Muscle of leg (tissue), 16 donors: ENCODE data around the gene MAP2K5. TPM values are rescaled to one million over a fixed set of nuclear protein-coding genes. Genes with fewer than 3 reads are reported as not detected.
A peak's percentile ranks its signal among the peaks of the same experiment; 100 is the strongest.

ENCODE experiments used
- DNase-seq: peaks from one replicate; pipeline ENCODE4 v3.0.0; 2013
- H3K27ac ChIP-seq: one replicate; pipeline ENCODE4 v1.5.1; 2013; ENCODE audit warnings: mild to moderate bottlenecking, low read length, control low read depth
- H3K27me3 ChIP-seq: one replicate; pipeline ENCODE4 v1.6.1; 2013; ENCODE audit warnings: low read length; ENCODE audit not compliant: control insufficient read depth, insufficient read depth
- H3K36me3 ChIP-seq: one replicate; pipeline ENCODE4 v1.6.1; 2013; ENCODE audit warnings: low read length; ENCODE audit not compliant: control insufficient read depth, insufficient read depth
- H3K4me1 ChIP-seq: one replicate; pipeline ENCODE4 v1.6.1; 2013; ENCODE audit warnings: low read length; ENCODE audit not compliant: control insufficient read depth, insufficient read depth
- H3K4me3 ChIP-seq: one replicate; pipeline ENCODE4 v1.5.1; 2013; ENCODE audit warnings: low read length, control low read depth
- H3K9me3 ChIP-seq: replicated peaks from 2 replicates; pipeline ENCODE4 v1.6.1; 2013; ENCODE audit warnings: low read depth, low read length; ENCODE audit not compliant: control insufficient read depth
- WGBS: methylation state at CpG from one replicate; pipeline ENCODE4 v1.1.5; 2013; ENCODE audit warnings: missing lambda C conversion rate; ENCODE audit not compliant: insufficient coverage; 5-methylcytosine and 5-hydroxymethylcytosine counted together
- long read RNA-seq, 11 donors: transcript quantifications; one replicate each; lab custom pipeline, GENCODE V29; 2026
- polyA plus RNA-seq, 8 donors: library from polyadenylated mRNA; unstranded; fragments of 120-200 nt; gene quantifications; one replicate each; pipeline versions ENCODE4 v1.2.1 to v1.2.3, GENCODE V29; 2013; ENCODE audit warnings: inconsistent platforms in 1 of 8, low replicate concordance in 1 of 8; ENCODE audit not compliant: insufficient read length in 8 of 8, insufficient read depth in 1 of 8
- total RNA-seq: library from RNA; stranded (reverse); fragments of 120-200 nt; gene quantifications from one replicate; pipeline ENCODE4 v1.2.4, GENCODE V29; 2013

MAP2K5 gene
- 10.2 TPM for total RNA-seq
- polyA plus RNA-seq: 10 to 100 TPM; 16.2 to 22.6 (median 19.5) TPM
- long read RNA-seq, donor 1, partial matches to known transcripts: 0 of 1 reads
- long read RNA-seq, donor 1, other reads (novel, unspliced or antisense): 0 of 1 reads
- long read RNA-seq, donor 2: 0 reads
- long read RNA-seq, donor 3, partial matches to known transcripts: 0 of 3 reads
- long read RNA-seq, donor 3, other reads (novel, unspliced or antisense): 0 of 3 reads
- long read RNA-seq, donor 4, partial matches to known transcripts: 0 of 1 reads
- long read RNA-seq, donor 4, other reads (novel, unspliced or antisense): 0 of 1 reads
- long read RNA-seq, donor 5, partial matches to known transcripts: 0 of 7 reads
- long read RNA-seq, donor 5, other reads (novel, unspliced or antisense): 0 of 7 reads
- long read RNA-seq, donor 6, partial matches to known transcripts: 0 of 4 reads
- long read RNA-seq, donor 6, other reads (novel, unspliced or antisense): 0 of 4 reads
- long read RNA-seq, donor 7, partial matches to known transcripts: 0 of 2 reads
- long read RNA-seq, donor 7, other reads (novel, unspliced or antisense): 0 of 2 reads
- long read RNA-seq, donor 8, partial matches to known transcripts: 0 of 2 reads
- long read RNA-seq, donor 8, other reads (novel, unspliced or antisense): 0 of 2 reads
- long read RNA-seq, donor 9, partial matches to known transcripts: 0 of 1 reads
- long read RNA-seq, donor 9, other reads (novel, unspliced or antisense): 0 of 1 reads
- long read RNA-seq, donor 10, transcript MAP2K5-201 (22 exons, 2,347 nt): major isoform, 5 of 6 reads
- long read RNA-seq, donor 10, partial matches to known transcripts: 0 of 6 reads
- long read RNA-seq, donor 10, other reads (novel, unspliced or antisense): 0 of 6 reads
- long read RNA-seq, donor 11, partial matches to known transcripts: 0 of 2 reads
- long read RNA-seq, donor 11, other reads (novel, unspliced or antisense): 0 of 2 reads

DNA sequence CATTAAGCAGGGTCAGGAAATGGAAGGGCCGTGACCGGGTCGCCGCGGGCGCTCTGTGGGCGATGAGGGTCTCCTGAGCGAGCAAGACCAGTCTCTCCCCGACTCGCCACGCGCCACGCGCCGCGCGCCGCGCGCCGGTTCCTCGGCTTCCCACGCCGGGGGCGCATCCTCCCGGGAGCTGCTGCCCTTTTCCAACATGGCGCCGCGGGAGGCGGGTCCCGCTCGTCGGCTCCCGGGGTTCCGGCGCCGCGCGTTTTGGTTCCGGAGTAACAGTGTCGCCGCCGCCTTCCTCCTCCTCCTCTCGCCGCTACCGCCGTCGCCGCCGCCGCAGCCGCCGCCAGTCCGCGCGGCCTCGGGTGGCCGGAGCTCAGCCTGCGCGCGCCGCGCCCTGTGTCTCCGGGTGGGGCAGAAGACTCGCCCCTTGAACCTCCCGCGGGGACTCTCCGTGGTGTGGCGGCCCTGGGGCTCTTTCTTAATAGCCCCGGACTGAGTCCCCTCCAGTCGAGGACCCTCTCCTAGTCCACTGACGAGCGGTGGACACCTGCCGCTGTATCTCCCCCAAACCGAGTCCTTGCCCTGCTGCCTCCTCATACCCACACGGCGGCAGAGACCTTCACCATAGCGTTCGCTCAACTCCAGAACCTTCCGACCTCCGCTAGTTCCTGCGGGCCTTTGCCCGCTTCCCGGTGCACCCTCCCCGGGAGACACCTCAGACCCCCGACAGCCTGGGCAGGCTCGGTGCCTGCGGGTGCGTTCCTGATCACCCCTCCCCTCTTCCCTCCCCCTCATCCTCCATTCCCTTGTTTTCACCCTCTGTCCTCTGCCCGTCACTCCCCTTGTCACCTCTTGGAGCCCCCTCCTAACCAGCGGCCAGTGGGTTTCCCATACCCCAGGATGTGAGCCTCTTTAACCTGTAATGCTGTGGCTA is at the start of gene MAP2K5:
TSS of gene MAP2K5 (plus strand) at position 284 of the 928 bp plus-strand sequence. CDS start at position 917, 633 bp downstream.
- Histone ChIP-seq H3K36me3 (peaks cover 17% of the 10 kb centered on the region), H3K9me3 (no peaks in the 10 kb centered on the region), H3K4me1 (peaks cover 13% of the 10 kb centered on the region), H3K4me3 (peak within 1 kb of the TSS; percentile 51), H3K27me3 (no peaks in the 10 kb centered on the region), H3K27ac (peak within 1 kb of the TSS; percentile 87)
- DNase-seq: peak; percentile 91
- WGBS: under 1% methylated on average over 88 of the region's 91 CpGs

DNA sequence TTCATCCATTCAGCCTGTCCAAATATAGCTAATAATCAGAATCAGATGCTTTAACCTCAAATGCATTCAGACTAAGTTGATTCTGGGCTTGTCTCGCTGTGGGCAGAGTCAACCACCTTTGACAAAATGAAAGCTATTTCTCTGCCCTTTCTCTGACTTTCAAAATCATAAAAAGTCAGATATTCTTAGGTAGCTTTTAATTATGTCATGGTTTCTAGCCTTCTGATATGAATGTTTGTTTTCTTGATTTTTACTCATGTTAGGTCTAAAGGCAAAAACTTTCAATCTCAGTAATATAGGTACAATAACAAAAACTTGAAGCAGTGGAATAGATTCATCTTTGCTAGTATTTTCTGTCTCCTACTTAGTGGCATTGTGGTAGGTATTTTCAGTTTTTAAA is 46.9 kb upstream of the MAP2K5 start:
- H3K4me1 ChIP-seq: no peaks in the 10 kb centered on the region
- H3K36me3 ChIP-seq: no peaks in the 10 kb centered on the region
- no peak for DNase-seq
- no peaks in the 10 kb centered on the region for H3K9me3 ChIP-seq
- no peaks in the 10 kb centered on the region for H3K27me3 ChIP-seq
- no peak overlapping the region for H3K4me3 ChIP-seq
- H3K27ac ChIP-seq: no peak overlapping the region
- WGBS: no CpG with 5 or more reads among the region's 1 CpG

DNA sequence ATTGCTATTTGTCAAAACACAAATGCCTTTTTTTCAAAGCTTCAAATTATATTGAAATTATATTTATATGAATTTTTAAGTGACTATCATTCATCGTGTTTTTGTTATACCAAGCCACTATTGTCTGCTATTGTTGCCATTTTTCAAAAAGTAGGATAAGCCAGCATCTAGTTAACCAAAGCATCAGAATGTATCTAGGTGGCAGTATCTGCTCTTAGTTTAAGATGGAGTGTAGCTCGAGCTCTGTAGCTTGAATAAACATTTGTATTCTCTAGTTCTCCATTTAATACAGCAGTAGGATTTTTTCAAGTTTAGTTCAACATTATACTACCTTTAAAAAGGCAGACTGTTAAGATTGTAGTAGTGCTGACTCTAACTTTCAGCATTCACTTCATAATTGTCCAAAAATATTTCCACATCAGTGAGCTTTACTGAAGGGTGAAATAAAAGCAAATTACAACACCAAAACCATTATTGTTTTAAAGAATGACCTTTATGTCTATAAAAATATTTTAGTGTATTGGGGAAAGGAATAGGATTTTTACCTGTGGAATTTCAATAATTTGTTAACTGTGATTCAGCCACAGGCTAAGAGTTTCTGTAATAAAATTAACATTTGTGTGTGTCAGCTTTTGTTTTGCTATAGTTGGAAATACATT is 41.2 kb upstream of the MAP2K5 start:
- Histone ChIP-seq H3K9me3 (no peaks in the 10 kb centered on the region), H3K4me1 (no peaks in the 10 kb centered on the region), H3K27me3 (no peaks in the 10 kb centered on the region), H3K36me3 (no peaks in the 10 kb centered on the region), H3K4me3 (no peak overlapping the region), H3K27ac (no peak overlapping the region)
- DNase-seq: peak; percentile 56
- WGBS: no CpG with 5 or more reads among the region's 2 CpGs

DNA sequence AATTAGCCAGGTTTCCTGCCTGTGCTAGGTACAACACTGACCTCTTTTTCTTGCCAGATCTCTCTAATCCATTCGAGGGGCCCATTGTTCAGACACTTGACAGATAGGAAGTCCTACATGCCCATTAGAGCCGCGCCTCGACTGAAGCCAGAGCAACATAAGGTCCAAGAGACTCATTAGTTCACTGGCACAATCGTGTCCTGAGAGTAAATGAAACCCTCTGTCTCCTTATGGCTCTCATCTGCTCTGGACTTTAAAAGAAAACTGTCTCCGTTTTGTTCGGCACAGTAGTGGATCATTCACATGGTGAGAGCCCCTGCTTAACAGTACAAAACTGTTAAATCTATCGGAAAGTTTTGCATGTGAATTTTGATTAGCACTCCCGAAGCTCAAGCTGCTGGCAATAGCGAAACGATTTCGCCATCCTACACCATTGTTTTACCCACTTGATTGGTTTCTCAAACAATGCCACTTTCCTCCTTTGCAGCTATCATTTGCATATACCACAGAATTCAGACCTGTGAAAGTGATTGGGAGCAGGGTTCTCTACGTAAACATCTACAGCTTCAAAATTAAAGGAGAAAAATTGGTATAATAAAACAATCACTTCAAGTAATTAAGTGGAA is 40.6 kb upstream of the MAP2K5 start:
- Histone ChIP-seq H3K36me3 (no peaks in the 10 kb centered on the region), H3K4me1 (no peaks in the 10 kb centered on the region), H3K9me3 (no peaks in the 10 kb centered on the region), H3K27me3 (no peaks in the 10 kb centered on the region), H3K4me3 (no peak overlapping the region), H3K27ac (no peak overlapping the region)
- DNase-seq: no peak
- WGBS: 39% methylated on average over 5 of the region's 13 CpGs

DNA sequence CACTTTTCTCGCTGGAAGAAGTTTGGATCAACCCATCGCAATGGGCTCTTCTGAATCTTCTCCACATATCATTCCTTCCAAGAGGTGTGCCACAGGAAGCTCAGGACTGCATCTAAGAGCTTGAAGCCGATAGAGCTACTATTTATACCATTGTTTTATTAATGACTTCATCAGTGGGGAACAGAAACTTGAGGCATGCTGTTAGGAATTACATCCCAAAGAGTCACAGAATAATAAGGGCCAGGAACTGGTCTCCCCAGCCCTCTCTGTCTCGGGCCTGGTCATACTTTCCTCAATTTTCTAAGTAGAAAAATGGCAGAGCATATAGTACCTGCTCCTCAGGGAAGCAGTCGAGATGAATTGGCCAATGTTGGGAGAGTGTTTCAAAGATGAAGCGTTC is 38.4 kb upstream of the MAP2K5 start:
- WGBS: no CpG with 5 or more reads among the region's 6 CpGs
- no peak for DNase-seq
- Histone ChIP-seq H3K9me3 (no peaks in the 10 kb centered on the region), H3K4me3 (no peak overlapping the region), H3K27me3 (no peaks in the 10 kb centered on the region), H3K27ac (no peak overlapping the region), H3K4me1 (no peaks in the 10 kb centered on the region), H3K36me3 (no peaks in the 10 kb centered on the region)

DNA sequence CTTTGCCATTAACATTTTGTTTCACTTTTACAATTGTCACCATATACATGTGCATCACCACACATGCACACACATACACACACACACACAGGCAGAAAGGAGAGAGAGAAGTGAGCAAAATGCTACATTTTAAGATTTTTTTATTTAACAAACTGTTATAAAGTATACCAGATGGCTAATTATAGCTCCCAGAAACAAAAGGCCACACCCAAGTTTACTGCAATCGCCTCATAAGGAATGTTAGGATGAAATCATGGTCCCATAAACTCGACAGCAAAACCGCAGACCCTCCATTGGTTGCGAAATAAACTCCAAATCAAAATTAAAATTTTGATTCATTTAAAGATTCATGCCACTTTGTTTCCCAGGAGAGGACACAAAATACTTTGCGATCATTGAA is 37.7 kb upstream of the MAP2K5 start:
- H3K27me3 ChIP-seq: no peaks in the 10 kb centered on the region
- H3K4me1 ChIP-seq: no peaks in the 10 kb centered on the region
- H3K27ac ChIP-seq: no peak overlapping the region
- no peaks in the 10 kb centered on the region for H3K9me3 ChIP-seq
- 85% methylated on average over 4 of the region's 5 CpGs for WGBS
- H3K36me3 ChIP-seq: no peaks in the 10 kb centered on the region
- peak; percentile 37 for DNase-seq
- no peak overlapping the region for H3K4me3 ChIP-seq

DNA sequence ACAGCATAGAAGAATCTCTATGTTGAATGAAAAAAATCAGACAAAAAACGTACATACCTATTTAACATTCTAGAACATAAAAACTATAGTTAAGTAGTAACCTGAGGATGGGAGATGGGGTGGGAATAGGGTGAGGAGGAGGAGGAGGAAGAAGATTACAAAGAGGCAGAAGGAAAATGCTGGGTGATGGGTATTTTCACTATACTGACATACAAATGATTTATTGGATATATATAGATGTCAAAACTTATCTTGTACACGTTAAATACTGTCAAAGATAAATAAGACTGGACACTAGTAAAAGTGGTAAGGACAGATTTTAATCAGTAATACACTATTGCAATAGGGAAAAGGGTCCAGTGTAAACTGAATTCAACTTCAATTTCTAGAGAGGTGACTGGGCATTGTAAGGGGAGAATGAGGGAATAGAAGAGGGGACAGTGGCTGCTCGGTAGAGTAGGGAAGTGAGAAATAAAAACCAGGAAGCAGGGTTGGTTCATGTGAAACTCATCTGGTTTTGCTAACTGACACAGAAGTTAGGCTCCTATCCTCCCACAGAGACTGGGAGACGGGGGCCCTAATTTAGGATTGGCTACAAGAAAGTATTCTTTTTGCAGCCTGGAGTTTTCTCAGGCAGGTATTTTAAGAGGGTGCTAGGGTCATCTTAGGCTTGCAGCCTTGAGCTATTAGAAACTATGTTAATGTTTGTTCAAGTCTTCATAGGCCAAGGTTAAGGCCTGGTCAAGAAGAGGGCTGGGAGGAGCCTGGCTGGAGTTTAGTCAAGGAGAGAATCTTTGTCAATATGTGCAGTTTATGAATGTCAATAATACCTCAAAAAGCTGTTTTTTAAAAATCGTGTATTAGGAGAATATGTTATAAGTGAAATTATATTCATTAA is 36.6 kb upstream of the MAP2K5 start:
- WGBS: 67% methylated on average over 1 of the region's 5 CpGs
- H3K4me3 ChIP-seq: no peak overlapping the region
- DNase-seq: no peak
- H3K4me1 ChIP-seq: no peaks in the 10 kb centered on the region
- H3K36me3 ChIP-seq: no peaks in the 10 kb centered on the region
- H3K27me3 ChIP-seq: no peaks in the 10 kb centered on the region
- no peaks in the 10 kb centered on the region for H3K9me3 ChIP-seq
- H3K27ac ChIP-seq: no peak overlapping the region
